K562 (cell line): ENCODE measurements around the gene MAD1L1. TPM values are rescaled to one million over a fixed set of nuclear protein-coding genes. Genes with fewer than 3 reads are reported as not detected.

Experiments used
- ATAC-seq: fragments of 200-7000 bp; cut with Tn5 transposase; 3 replicates; pipeline ENCODE4 v1.9.1; 2020; ENCODE audit warnings: moderate library complexity
- BruUV-seq: library from RNA; stranded (reverse); fragments of 400-500 nt; replicated peaks from 2 replicates; lab custom pipeline; 2021; lab: Mats Ljungman, UMichigan
- CTCF ChIA-PET: fragments of 300-600 bp; formaldehyde crosslinking; extraction: SDS; loops from one replicate; lab custom pipeline; 2021; ENCODE audit warnings: low intra/inter-chr PET ratio; lab: Yijun Ruan, JAX
- POLR2A ChIA-PET: fragments of 300-600, 350-650 bp; sonication (Branson Sonifier 250); formaldehyde crosslinking; extraction: SDS; loops from one replicate; lab custom pipeline; 2021; ENCODE audit warnings: antibody characterized with exemption, inconsistent platforms; lab: Yijun Ruan, JAX
- DNase-seq, 4 experiments: peaks; one replicate each; pipeline versions ENCODE4 v3.0.0 to v3.0.0-alpha.2; 2011 to 2018; ENCODE audit warnings: low spot score in 3 of 4, mixed read lengths in 3 of 4; ENCODE audit errors: extremely low read depth in 1 of 4
- FAIRE-seq: peaks from 2 replicates; lab custom pipeline; 2011; peaks lifted over from hg19 to GRCh38; lab: Jason Lieb, UNC
- H2AFZ ChIP-seq: 2 replicates; pipeline ENCODE4 v1.6.0; 2011; ENCODE audit warnings: low read depth, low read length, control low read depth, inconsistent platforms
- H3K27ac ChIP-seq: fragments of 200-600 bp; 3 replicates; pipeline ENCODE4 v1.8.0; 2011; ENCODE audit warnings: low read depth, mild to moderate bottlenecking, control low read depth, inconsistent platforms, low read length, moderate library complexity, mixed read lengths; ENCODE audit errors: extremely low read depth
- H3K27me3 ChIP-seq, 2 experiments: fragments of 300-600 bp in 1 of 2; 2 replicates in 1 of 2; 3 replicates in 1 of 2; pipeline versions ENCODE4 v1.6.0 to v1.8.0; 2011; ENCODE audit warnings: inconsistent platforms in 2 of 2, low read length in 2 of 2, mild to moderate bottlenecking in 1 of 2, mixed read lengths in 1 of 2, moderate library complexity in 1 of 2; ENCODE audit not compliant: control insufficient read depth in 2 of 2, insufficient read depth in 2 of 2
- H3K36me3 ChIP-seq: fragments of 300-600 bp; 3 replicates; pipeline ENCODE4 v1.8.0; 2011; ENCODE audit warnings: mild to moderate bottlenecking, low read length, inconsistent platforms; ENCODE audit not compliant: control insufficient read depth, insufficient read depth
- H3K4me1 ChIP-seq, 2 experiments: fragments of 200-600 bp in 1 of 2; replicated peaks in 1 of 2; 2 replicates in 1 of 2; 3 replicates in 1 of 2; pipeline versions ENCODE4 v1.5.1 to v1.8.0; 2011; ENCODE audit warnings: inconsistent platforms in 2 of 2, low read length in 2 of 2, mild to moderate bottlenecking in 1 of 2, mixed read lengths in 1 of 2, moderate library complexity in 1 of 2; ENCODE audit not compliant: control insufficient read depth in 2 of 2, insufficient read depth in 2 of 2
- H3K4me2 ChIP-seq: 2 replicates; pipeline ENCODE4 v1.6.1; 2011; ENCODE audit warnings: low read length, control low read depth, inconsistent platforms, mixed read lengths; ENCODE audit not compliant: insufficient read depth
- H3K4me3 ChIP-seq: fragments of 200-600 bp; sonication (generic), shearing (Covaris generic); 2 replicates; pipeline ENCODE4 v1.5.1; 2016; ENCODE audit warnings: control low read depth, inconsistent platforms
- H3K79me2 ChIP-seq: fragments of 200-600 bp; 3 replicates; pipeline ENCODE4 v1.8.0; 2011; ENCODE audit warnings: low read length, inconsistent platforms; ENCODE audit not compliant: control insufficient read depth, insufficient read depth
- H3K9ac ChIP-seq, 2 experiments: 2 replicates each; pipeline versions ENCODE4 v1.6.0 to v1.6.1; 2011; ENCODE audit warnings: low read depth in 2 of 2, low read length in 2 of 2, control low read depth in 1 of 2, inconsistent platforms in 1 of 2, mild to moderate bottlenecking in 1 of 2, mixed read lengths in 1 of 2; ENCODE audit not compliant: insufficient read depth in 1 of 2
- H3K9me1 ChIP-seq: one replicate; pipeline ENCODE4 v1.6.0; 2011; ENCODE audit warnings: inconsistent platforms, mild to moderate bottlenecking, low read length, moderate library complexity; ENCODE audit not compliant: control insufficient read depth, insufficient read depth
- H3K9me3 ChIP-seq: replicated peaks from 2 replicates; pipeline ENCODE4 v1.5.1; 2011; ENCODE audit warnings: low read depth, low read length, inconsistent platforms; ENCODE audit not compliant: control insufficient read depth, insufficient read depth
- H4K20me1 ChIP-seq: replicated peaks from 2 replicates; pipeline ENCODE4 v1.6.1; 2011; ENCODE audit warnings: low read length, inconsistent platforms, mixed read lengths; ENCODE audit not compliant: control insufficient read depth, insufficient read depth
- ARID1B ChIP-seq: fragments of 450-650 bp; IDR thresholded peaks from 2 replicates; pipeline ENCODE4 v1.6.1; 2016; ENCODE audit warnings: antibody characterized with exemption, mild to moderate bottlenecking, inconsistent platforms
- KAT2B ChIP-seq: IDR thresholded peaks from one replicate; pipeline ENCODE4 v1.6.1; 2012; ENCODE audit warnings: low read depth, mild to moderate bottlenecking, control low read depth, inconsistent platforms, low read length, moderate library complexity
- MEIS2 ChIP-seq: fragments of 450-650 bp; IDR thresholded peaks from 2 replicates; pipeline ENCODE4 v1.6.1; 2014; ENCODE audit warnings: mild to moderate bottlenecking; ENCODE audit not compliant: partially characterized antibody
- TCF3 ChIP-seq: sonication (generic); formaldehyde crosslinking; IDR thresholded peaks from 2 replicates; pipeline ENCODE4 v1.4.0; 2020; ENCODE audit warnings: mild to moderate bottlenecking, missing genetic modification reagents
- THRAP3 ChIP-seq: fragments of 450-650 bp; IDR thresholded peaks from 2 replicates; pipeline ENCODE4 v1.6.1; 2016; ENCODE audit warnings: mild to moderate bottlenecking, inconsistent platforms, borderline replicate concordance
- ZNF431 ChIP-seq: sonication (generic); formaldehyde crosslinking; IDR thresholded peaks from 2 replicates; pipeline ENCODE4 v1.8.0; 2022; ENCODE audit warnings: mild to moderate bottlenecking, missing genetic modification reagents
- WGBS: fragments of 100-300 bp; shearing (Covaris generic); methylation state at CpG from one replicate; pipeline ENCODE4 v1.1.6; 2016; ENCODE audit warnings: low coverage, mixed read lengths; ENCODE audit not compliant: insufficient coverage; ENCODE audit errors: missing lambda C conversion rate; 5-methylcytosine and 5-hydroxymethylcytosine counted together
- in situ Hi-C: fragments of 300-500 bp; cut with MboI; formaldehyde crosslinking; loops from 4 replicates; pipeline ENCODE4 v1.15.0; 2018; ENCODE audit warnings: inconsistent platforms, mixed read lengths
- intact Hi-C: fragments of 100-400 bp; cut with micrococcal nuclease; formaldehyde crosslinking; loops from 2 replicates; pipeline ENCODE4 v1.14.2; 2022
- polyA plus RNA-seq, 8 experiments: library from polyadenylated mRNA; depleted of rRNA in 4 of 8; stranded (reverse) in 5 of 8; unstranded in 3 of 8; fragments of >200 nt; fragmentation: Nextera tagmentation in 2 of 8; fragmentation: Illumina TruSeq in 1 of 8; extraction: Ambion mirVana in 2 of 8; extraction: Trizol in 1 of 8; gene quantifications; 2 replicates each; pipeline versions ENCODE4 v1.2.1 to v1.2.3, GENCODE V29; 2011 to 2014; ENCODE audit warnings: inconsistent platforms in 1 of 8, missing spikeins in 1 of 8
- total RNA-seq, 7 experiments: library from RNA; depleted of rRNA in 6 of 7; stranded (reverse); fragments of >200 nt in 6 of 7; fragmentation: Illumina TruSeq in 2 of 7; extraction: Trizol in 2 of 7; gene quantifications; 2 replicates each; pipeline versions ENCODE4 v1.2.1 to v1.2.3, GENCODE V29; 2011 to 2021; ENCODE audit warnings: low replicate concordance in 1 of 7
- TF ChIP-seq, protein P1 (sequence below): fragments of 450-650 bp; formaldehyde crosslinking; IDR thresholded peaks from 2 replicates; pipeline ENCODE4 v1.4.0; 2020; ENCODE audit warnings: mild to moderate bottlenecking
- TF ChIP-seq, protein P2 (sequence below), 3 experiments: fragments of 200-800 bp in 1 of 3; sonication (Bioruptor generic) in 1 of 3; sonication (generic) in 1 of 3; formaldehyde crosslinking in 1 of 3; IDR thresholded peaks; 2 replicates each; pipeline versions ENCODE4 v1.6.1 to v1.8.0; 2016 to 2022; ENCODE audit warnings: mild to moderate bottlenecking in 2 of 3, missing compliant biosample characterization in 2 of 3, missing genetic modification characterization in 2 of 3, missing genetic modification reagents in 1 of 3
- TF ChIP-seq, protein P3 (sequence below), 3 experiments: fragments of 200-800 bp in 1 of 3; fragments of 250-450 bp in 1 of 3; fragments of 450-650 bp in 1 of 3; sonication (Bioruptor Pico) in 1 of 3; sonication (Bioruptor generic) in 1 of 3; formaldehyde crosslinking in 1 of 3; IDR thresholded peaks; 2 replicates each; pipeline versions ENCODE4 v1.6.1 to v1.8.0; 2016 to 2022; ENCODE audit warnings: mild to moderate bottlenecking in 2 of 3, missing genetic modification characterization in 2 of 3, missing compliant biosample characterization in 1 of 3, moderate library complexity in 1 of 3
- TF ChIP-seq, protein P4 (sequence below): fragments of 450-650 bp; conservative IDR thresholded peaks from 2 replicates; pipeline ENCODE4 v1.6.1; 2016; ENCODE audit warnings: missing genetic modification characterization, low read depth, mild to moderate bottlenecking, control low read depth, missing compliant biosample characterization
- TF ChIP-seq, protein P5 (sequence below): fragments of 200-800 bp; sonication (Bioruptor generic); IDR thresholded peaks from 2 replicates; pipeline ENCODE4 v1.6.1; 2017; ENCODE audit warnings: missing genetic modification characterization, missing compliant biosample characterization
- TF ChIP-seq, protein P6 (sequence below): fragments of 250-450 bp; sonication (Bioruptor Pico); IDR thresholded peaks from 2 replicates; pipeline ENCODE4 v1.9.0; 2021; ENCODE audit warnings: mild to moderate bottlenecking

MAD1L1 gene
- total and polyA plus RNA-seq, 9 of the 15 experiments (the other 6 are each of a cell fraction or from before 2014, with no cell fraction given): 1.7 to 89.7 (median 18.0) TPM

DNA sequence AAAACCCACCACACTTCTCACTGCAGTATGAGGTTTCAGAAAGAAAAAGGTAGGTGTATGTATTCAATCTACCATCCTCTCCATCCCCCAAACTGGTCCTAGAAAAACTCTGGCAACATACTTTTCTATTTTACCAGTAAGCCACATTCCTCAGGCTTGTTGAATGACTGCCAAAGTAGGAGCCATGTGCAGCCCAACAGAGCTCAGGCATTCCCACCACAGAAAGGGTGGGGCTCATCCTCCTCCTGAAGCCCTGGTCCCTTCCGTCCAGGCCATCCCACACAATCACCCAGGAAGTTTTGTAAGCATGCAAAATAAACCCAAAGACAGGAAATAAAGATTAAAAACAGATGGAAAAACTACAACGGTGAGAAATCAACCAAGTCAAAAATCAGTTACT lies 57.2 kb downstream of the MAD1L1 start:
- in situ Hi-C loops: no loop called here
- H3K4me1 ChIP-seq: peaks cover 0 to 13% of the 10 kb centered on the region in 2 experiments; a peak in 1 of 5 replicates
- no peak for TF ChIP-seq KAT2B
- TF ChIP-seq, protein P1, sequence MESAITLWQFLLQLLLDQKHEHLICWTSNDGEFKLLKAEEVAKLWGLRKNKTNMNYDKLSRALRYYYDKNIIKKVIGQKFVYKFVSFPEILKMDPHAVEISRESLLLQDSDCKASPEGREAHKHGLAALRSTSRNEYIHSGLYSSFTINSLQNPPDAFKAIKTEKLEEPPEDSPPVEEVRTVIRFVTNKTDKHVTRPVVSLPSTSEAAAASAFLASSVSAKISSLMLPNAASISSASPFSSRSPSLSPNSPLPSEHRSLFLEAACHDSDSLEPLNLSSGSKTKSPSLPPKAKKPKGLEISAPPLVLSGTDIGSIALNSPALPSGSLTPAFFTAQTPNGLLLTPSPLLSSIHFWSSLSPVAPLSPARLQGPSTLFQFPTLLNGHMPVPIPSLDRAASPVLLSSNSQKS (CRISPR knock-in tag): no peak
- TF ChIP-seq MEIS2: no peak
- TF ChIP-seq, protein P2, sequence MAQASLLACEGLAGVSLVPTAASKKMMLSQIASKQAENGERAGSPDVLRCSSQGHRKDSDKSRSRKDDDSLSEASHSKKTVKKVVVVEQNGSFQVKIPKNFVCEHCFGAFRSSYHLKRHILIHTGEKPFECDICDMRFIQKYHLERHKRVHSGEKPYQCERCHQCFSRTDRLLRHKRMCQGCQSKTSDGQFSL (CRISPR knock-in tag; IDR thresholded peaks at IDR 0.05): no peak
- TF ChIP-seq, protein P2 (tag; IDR thresholded peaks at IDR 0.05): no peak
- no peak for TF ChIP-seq ARID1B
- TF ChIP-seq, protein P3, sequence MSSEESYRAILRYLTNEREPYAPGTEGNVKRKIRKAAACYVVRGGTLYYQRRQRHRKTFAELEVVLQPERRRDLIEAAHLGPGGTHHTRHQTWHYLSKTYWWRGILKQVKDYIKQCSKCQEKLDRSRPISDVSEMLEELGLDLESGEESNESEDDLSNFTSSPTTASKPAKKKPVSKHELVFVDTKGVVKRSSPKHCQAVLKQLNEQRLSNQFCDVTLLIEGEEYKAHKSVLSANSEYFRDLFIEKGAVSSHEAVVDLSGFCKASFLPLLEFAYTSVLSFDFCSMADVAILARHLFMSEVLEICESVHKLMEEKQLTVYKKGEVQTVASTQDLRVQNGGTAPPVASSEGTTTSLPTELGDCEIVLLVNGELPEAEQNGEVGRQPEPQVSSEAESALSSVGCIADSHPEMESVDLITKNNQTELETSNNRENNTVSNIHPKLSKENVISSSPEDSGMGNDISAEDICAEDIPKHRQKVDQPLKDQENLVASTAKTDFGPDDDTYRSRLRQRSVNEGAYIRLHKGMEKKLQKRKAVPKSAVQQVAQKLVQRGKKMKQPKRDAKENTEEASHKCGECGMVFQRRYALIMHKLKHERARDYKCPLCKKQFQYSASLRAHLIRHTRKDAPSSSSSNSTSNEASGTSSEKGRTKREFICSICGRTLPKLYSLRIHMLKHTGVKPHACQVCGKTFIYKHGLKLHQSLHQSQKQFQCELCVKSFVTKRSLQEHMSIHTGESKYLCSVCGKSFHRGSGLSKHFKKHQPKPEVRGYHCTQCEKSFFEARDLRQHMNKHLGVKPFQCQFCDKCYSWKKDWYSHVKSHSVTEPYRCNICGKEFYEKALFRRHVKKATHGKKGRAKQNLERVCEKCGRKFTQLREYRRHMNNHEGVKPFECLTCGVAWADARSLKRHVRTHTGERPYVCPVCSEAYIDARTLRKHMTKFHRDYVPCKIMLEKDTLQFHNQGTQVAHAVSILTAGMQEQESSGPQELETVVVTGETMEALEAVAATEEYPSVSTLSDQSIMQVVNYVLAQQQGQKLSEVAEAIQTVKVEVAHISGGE (CRISPR knock-in tag; IDR thresholded peaks at IDR 0.05): no peak
- no peak for TF ChIP-seq THRAP3
- TF ChIP-seq TCF3: no peak
- TF ChIP-seq, protein P4, sequence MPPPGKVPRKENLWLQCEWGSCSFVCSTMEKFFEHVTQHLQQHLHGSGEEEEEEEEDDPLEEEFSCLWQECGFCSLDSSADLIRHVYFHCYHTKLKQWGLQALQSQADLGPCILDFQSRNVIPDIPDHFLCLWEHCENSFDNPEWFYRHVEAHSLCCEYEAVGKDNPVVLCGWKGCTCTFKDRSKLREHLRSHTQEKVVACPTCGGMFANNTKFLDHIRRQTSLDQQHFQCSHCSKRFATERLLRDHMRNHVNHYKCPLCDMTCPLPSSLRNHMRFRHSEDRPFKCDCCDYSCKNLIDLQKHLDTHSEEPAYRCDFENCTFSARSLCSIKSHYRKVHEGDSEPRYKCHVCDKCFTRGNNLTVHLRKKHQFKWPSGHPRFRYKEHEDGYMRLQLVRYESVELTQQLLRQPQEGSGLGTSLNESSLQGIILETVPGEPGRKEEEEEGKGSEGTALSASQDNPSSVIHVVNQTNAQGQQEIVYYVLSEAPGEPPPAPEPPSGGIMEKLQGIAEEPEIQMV: no peak
- TF ChIP-seq, protein P5, sequence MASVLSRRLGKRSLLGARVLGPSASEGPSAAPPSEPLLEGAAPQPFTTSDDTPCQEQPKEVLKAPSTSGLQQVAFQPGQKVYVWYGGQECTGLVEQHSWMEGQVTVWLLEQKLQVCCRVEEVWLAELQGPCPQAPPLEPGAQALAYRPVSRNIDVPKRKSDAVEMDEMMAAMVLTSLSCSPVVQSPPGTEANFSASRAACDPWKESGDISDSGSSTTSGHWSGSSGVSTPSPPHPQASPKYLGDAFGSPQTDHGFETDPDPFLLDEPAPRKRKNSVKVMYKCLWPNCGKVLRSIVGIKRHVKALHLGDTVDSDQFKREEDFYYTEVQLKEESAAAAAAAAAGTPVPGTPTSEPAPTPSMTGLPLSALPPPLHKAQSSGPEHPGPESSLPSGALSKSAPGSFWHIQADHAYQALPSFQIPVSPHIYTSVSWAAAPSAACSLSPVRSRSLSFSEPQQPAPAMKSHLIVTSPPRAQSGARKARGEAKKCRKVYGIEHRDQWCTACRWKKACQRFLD (CRISPR knock-in tag): no peak
- TF ChIP-seq, protein P6, sequence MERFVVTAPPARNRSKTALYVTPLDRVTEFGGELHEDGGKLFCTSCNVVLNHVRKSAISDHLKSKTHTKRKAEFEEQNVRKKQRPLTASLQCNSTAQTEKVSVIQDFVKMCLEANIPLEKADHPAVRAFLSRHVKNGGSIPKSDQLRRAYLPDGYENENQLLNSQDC (CRISPR knock-in tag): no peak
- TF ChIP-seq ZNF431: no peak

More for the DNA sequence above, 57.2 kb downstream of the MAD1L1 start:
- no TSS peak for BruUV-seq
- Histone ChIP-seq H3K36me3 (peaks cover 22% of the 10 kb centered on the region; the same call in 2 of the 3 replicates), H2AFZ (no peak overlapping the region), H3K27ac (no peak overlapping the region), H4K20me1 (peaks cover 8% of the 10 kb centered on the region), H3K9ac (no peak overlapping the region), H3K4me3 (no peak overlapping the region), H3K4me2 (no peak overlapping the region), H3K27me3 (no peaks in the 10 kb centered on the region), H3K9me3 (no peaks in the 10 kb centered on the region), H3K9me1 (peaks cover 3% of the 10 kb centered on the region), H3K79me2 (no peaks in the 10 kb centered on the region)
- CTCF ChIA-PET: no interaction called here
- DNase-seq: peak in 1 of 4 experiments; percentile 31
- WGBS: 61% methylated on average over 2 of the region's 2 CpGs
- intact Hi-C loops: no loop called here
- POLR2A ChIA-PET: interaction anchor here (0.7 kb wide), 1 partner anchor 103 kb away, joined by 3 read pairs; no protein-coding TSS in a partner anchor
- no peak for FAIRE-seq
- ATAC-seq: no peak
